DND-41 (cell line): Measurements from ENCODE around the gene MANEA.

Experiments used
- ATAC-seq: fragments of 200-7000 bp; cut with Tn5 transposase; 3 replicates; pipeline ENCODE4 v1.9.1; 2021; ENCODE audit warnings: low read depth; ENCODE audit not compliant: insufficient read depth
- DNase-seq: peaks from one replicate; pipeline ENCODE4 v3.0.0-alpha.2; 2020
- H2AFZ ChIP-seq: 2 replicates; pipeline ENCODE4 v1.6.0; 2012; ENCODE audit warnings: low read depth, low read length
- H3K27ac ChIP-seq: 2 replicates; pipeline ENCODE4 v1.5.1; 2012; ENCODE audit warnings: low read length, inconsistent platforms
- H3K27me3 ChIP-seq: fragments of 200-600 bp; sonication (generic); 2 replicates; pipeline ENCODE4 v1.6.0; 2012; ENCODE audit warnings: low read length, mild to moderate bottlenecking, inconsistent platforms; ENCODE audit not compliant: insufficient read depth, poor library complexity
- H3K36me3 ChIP-seq: 2 replicates; pipeline ENCODE4 v1.5.1; 2012; ENCODE audit warnings: low read length, inconsistent platforms; ENCODE audit not compliant: insufficient read depth
- H3K4me1 ChIP-seq: 2 replicates; pipeline ENCODE4 v1.5.1; 2012; ENCODE audit warnings: mild to moderate bottlenecking, low read length; ENCODE audit not compliant: insufficient read depth
- H3K4me2 ChIP-seq: 2 replicates; pipeline ENCODE4 v1.6.0; 2012; ENCODE audit warnings: mild to moderate bottlenecking, moderate library complexity, low read length, inconsistent platforms; ENCODE audit not compliant: insufficient read depth
- H3K4me3 ChIP-seq, 2 experiments: fragments of 200-600 bp in 1 of 2; shearing (Covaris generic) in 1 of 2; 2 replicates each; pipeline ENCODE4 v1.5.1; 2012 to 2016; ENCODE audit warnings: inconsistent platforms in 2 of 2, low read length in 2 of 2, mild to moderate bottlenecking in 2 of 2, low read depth in 1 of 2, moderate library complexity in 1 of 2
- H3K79me2 ChIP-seq: 2 replicates; pipeline ENCODE4 v1.6.0; 2012; ENCODE audit warnings: low read length, inconsistent platforms; ENCODE audit not compliant: insufficient read depth
- H3K9ac ChIP-seq: 2 replicates; pipeline ENCODE4 v1.6.0; 2012; ENCODE audit warnings: low read depth, mild to moderate bottlenecking, inconsistent platforms, low read length, moderate library complexity
- H3K9me3 ChIP-seq: 2 replicates; pipeline ENCODE4 v1.5.1; 2012; ENCODE audit warnings: low read length, moderate library complexity, mild to moderate bottlenecking, inconsistent platforms; ENCODE audit not compliant: insufficient read depth, severe bottlenecking
- H4K20me1 ChIP-seq: 2 replicates; pipeline ENCODE4 v1.6.0; 2012; ENCODE audit warnings: low read length; ENCODE audit not compliant: insufficient read depth
- CTCF ChIP-seq: IDR thresholded peaks from 2 replicates; pipeline ENCODE4 v1.5.1; 2012; ENCODE audit warnings: borderline replicate concordance, low read length, moderate library complexity, mild to moderate bottlenecking; ENCODE audit not compliant: poor library complexity, severe bottlenecking; ENCODE audit errors: extremely low read depth
- EZH2 ChIP-seq: IDR thresholded peaks from 3 replicates; pipeline ENCODE4 v1.6.1; 2012; ENCODE audit warnings: borderline replicate concordance, low read depth, mild to moderate bottlenecking, moderate library complexity, low read length, inconsistent platforms; ENCODE audit not compliant: severe bottlenecking

Gene MANEA

GRCh38 chr6:95649451-95649850 is 72.1 kb downstream of the MANEA start:
- no peaks in the 10 kb centered on the region for H3K4me1 ChIP-seq

GRCh38 chr6:95654176-95654575 is 76.8 kb downstream of the MANEA start:
- Histone ChIP-seq H3K36me3 (no peaks in the 10 kb centered on the region), H3K27me3 (no peaks in the 10 kb centered on the region), H3K4me3 (no peak overlapping the region), H3K27ac (no peak overlapping the region), H3K79me2 (no peaks in the 10 kb centered on the region), H3K9me3 (no peaks in the 10 kb centered on the region), H3K4me1 (no peaks in the 10 kb centered on the region), H3K4me2 (no peak overlapping the region), H2AFZ (no peak overlapping the region), H3K9ac (no peak overlapping the region), H4K20me1 (no peaks in the 10 kb centered on the region)
- TF ChIP-seq CTCF (no peak), EZH2 (no peak)
- ATAC-seq (no peak), DNase-seq (no peak)

More at GRCh38 chr6:95649451-95649850, 72.1 kb downstream of the MANEA start:
- Histone ChIP-seq H3K4me2 (no peak overlapping the region), H3K4me3 (no peak overlapping the region), H3K27ac (no peak overlapping the region), H3K9ac (no peak overlapping the region), H4K20me1 (no peaks in the 10 kb centered on the region), H3K9me3 (no peaks in the 10 kb centered on the region), H3K27me3 (no peaks in the 10 kb centered on the region), H3K36me3 (no peaks in the 10 kb centered on the region), H3K79me2 (no peaks in the 10 kb centered on the region), H2AFZ (no peak overlapping the region)
- DNase-seq (no peak), ATAC-seq (no peak)
- TF ChIP-seq EZH2: no peak
- TF ChIP-seq CTCF: no peak

- H3K9me3 ChIP-seq: no peaks in the 10 kb centered on the region
- H3K79me2 ChIP-seq: no peaks in the 10 kb centered on the region
- H3K4me1 ChIP-seq: no peaks in the 10 kb centered on the region
- no peak overlapping the region for H3K9ac ChIP-seq
- H3K36me3 ChIP-seq: no peaks in the 10 kb centered on the region
- no peak overlapping the region for H3K4me2 ChIP-seq
- no peak for TF ChIP-seq CTCF
- no peak for TF ChIP-seq EZH2
- ATAC-seq: no peak
- no peaks in the 10 kb centered on the region for H4K20me1 ChIP-seq
- H3K4me3 ChIP-seq: no peak overlapping the region
- H3K27ac ChIP-seq: no peak overlapping the region
- no peak overlapping the region for H2AFZ ChIP-seq
- H3K27me3 ChIP-seq: no peaks in the 10 kb centered on the region
- no peak for DNase-seq
Observed at GRCh38 chr6:95658886-95659285, 81.6 kb downstream of the MANEA start.
